Esophagus squamous epithelium (tissue), 5 donors: Measurements from ENCODE around the gene ATP2B2. TPM values are rescaled to one million over a fixed set of nuclear protein-coding genes. Genes with fewer than 3 reads are reported as not detected.

Experiments used
- DNase-seq: peaks from one replicate; lab custom pipeline; 2025; lab: John Stamatoyannopoulos, UW
- H3K27ac ChIP-seq, 4 donors: fragments of 200-600 bp; sonication (generic); one replicate each; pipeline ENCODE4 v1.5.1; 2016 to 2019; ENCODE audit warnings: mild to moderate bottlenecking in 1 of 4
- H3K27me3 ChIP-seq, 4 donors: fragments of 200-600 bp; sonication (generic); 1 replicate in 3 of 4; 2 replicates in 1 of 4; pipeline versions ENCODE4 v1.5.1 to v1.6.0; 2017 to 2021; ENCODE audit warnings: antibody characterized with exemption in 1 of 4
- H3K36me3 ChIP-seq, 3 donors: fragments of 200-600 bp; sonication (generic); one replicate each; pipeline ENCODE4 v1.5.1; 2016 to 2019
- H3K4me1 ChIP-seq, 3 donors: fragments of 200-600 bp; sonication (generic); one replicate each; pipeline ENCODE4 v1.5.1; 2017 to 2019
- H3K4me3 ChIP-seq, 4 donors: fragments of 200-600 bp; sonication (generic); 1 replicate in 3 of 4; 2 replicates in 1 of 4; pipeline ENCODE4 v1.5.1; 2016 to 2019; ENCODE audit warnings: mild to moderate bottlenecking in 2 of 4, moderate library complexity in 1 of 4
- H3K9me3 ChIP-seq, 3 donors: fragments of 200-600 bp; sonication (generic); one replicate each; pipeline ENCODE4 v1.5.1; 2016 to 2019
- POLR2A ChIP-seq, 4 donors: fragments of 450-650 bp; IDR thresholded peaks; one replicate each; pipeline ENCODE4 v1.6.1; 2017; ENCODE audit warnings: antibody characterized with exemption in 4 of 4, mild to moderate bottlenecking in 4 of 4, moderate library complexity in 3 of 4
- WGBS, 2 donors: methylation state at CpG; one replicate each; pipeline ENCODE4 v1.1.5; 2018; 5-methylcytosine and 5-hydroxymethylcytosine counted together
- intact Hi-C: fragments of 100-400 bp; cut with DNase I; formaldehyde crosslinking; loops from one replicate; pipeline ENCODE4 v1.15.0; 2022
- total RNA-seq, 4 donors: library from RNA; depleted of rRNA; stranded (reverse); fragments of >200 nt; gene quantifications; one replicate each; pipeline ENCODE4 v1.1.0, GENCODE V29; 2016
- TF ChIP-seq, protein P1 (sequence below), 6 experiments: fragments of 450-650 bp in 4 of 6; fragments of 200-600 bp in 2 of 6; sonication (generic) in 2 of 6; IDR thresholded peaks; one replicate each; pipeline ENCODE4 v1.5.1; 2016 to 2019; ENCODE audit warnings: antibody characterized with exemption in 6 of 6, mild to moderate bottlenecking in 4 of 6, moderate library complexity in 4 of 6
- donor health status: DM: yes; HTN: yes; CAD: no.

ATP2B2 gene
- total RNA-seq, 4 donors from 2014 or later = 0.31 to 0.57 (median 0.42) TPM

GRCh38 chr3:10524270-10524669 is 18.9 kb upstream of the ATP2B2 start:
- no peaks in the 10 kb centered on the region for H3K9me3 ChIP-seq
- H3K27ac ChIP-seq = no peak overlapping the region
- peaks cover 0 to 80% (median 2%) of the 10 kb centered on the region in 4 donors for H3K27me3 ChIP-seq
- no peak overlapping the region for H3K4me3 ChIP-seq
- WGBS, 2 donors = 72 to 84% methylated on average over 6 of the region's 7 CpGs
- intact Hi-C loops = no loop called here
- no peak for DNase-seq
- no peaks in the 10 kb centered on the region for H3K4me1 ChIP-seq
- TF ChIP-seq POLR2A (IDR thresholded peaks at IDR 0.05) = no peak
- TF ChIP-seq, protein P1, sequence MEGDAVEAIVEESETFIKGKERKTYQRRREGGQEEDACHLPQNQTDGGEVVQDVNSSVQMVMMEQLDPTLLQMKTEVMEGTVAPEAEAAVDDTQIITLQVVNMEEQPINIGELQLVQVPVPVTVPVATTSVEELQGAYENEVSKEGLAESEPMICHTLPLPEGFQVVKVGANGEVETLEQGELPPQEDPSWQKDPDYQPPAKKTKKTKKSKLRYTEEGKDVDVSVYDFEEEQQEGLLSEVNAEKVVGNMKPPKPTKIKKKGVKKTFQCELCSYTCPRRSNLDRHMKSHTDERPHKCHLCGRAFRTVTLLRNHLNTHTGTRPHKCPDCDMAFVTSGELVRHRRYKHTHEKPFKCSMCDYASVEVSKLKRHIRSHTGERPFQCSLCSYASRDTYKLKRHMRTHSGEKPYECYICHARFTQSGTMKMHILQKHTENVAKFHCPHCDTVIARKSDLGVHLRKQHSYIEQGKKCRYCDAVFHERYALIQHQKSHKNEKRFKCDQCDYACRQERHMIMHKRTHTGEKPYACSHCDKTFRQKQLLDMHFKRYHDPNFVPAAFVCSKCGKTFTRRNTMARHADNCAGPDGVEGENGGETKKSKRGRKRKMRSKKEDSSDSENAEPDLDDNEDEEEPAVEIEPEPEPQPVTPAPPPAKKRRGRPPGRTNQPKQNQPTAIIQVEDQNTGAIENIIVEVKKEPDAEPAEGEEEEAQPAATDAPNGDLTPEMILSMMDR (IDR thresholded peaks at IDR 0.05) = no peak
- no peaks in the 10 kb centered on the region for H3K36me3 ChIP-seq

- Histone ChIP-seq H3K27ac (no peak overlapping the region), H3K4me1 (no peaks in the 10 kb centered on the region), H3K27me3 (peaks cover 0 to 80% (median 2%) of the 10 kb centered on the region in 4 donors), H3K36me3 (no peaks in the 10 kb centered on the region), H3K4me3 (no peak overlapping the region), H3K9me3 (no peaks in the 10 kb centered on the region)
- DNase-seq = no peak
- intact Hi-C loops = no loop called here
- no peak for TF ChIP-seq POLR2A (IDR thresholded peaks at IDR 0.05)
- TF ChIP-seq, protein P1 (IDR thresholded peaks at IDR 0.05) = no peak
- WGBS, 2 donors = 48 to 68% methylated on average over 4 to 5 of the region's 5 CpGs
Measured at GRCh38 chr3:10523561-10523960, 18.2 kb upstream of the ATP2B2 start.

GRCh38 chr3:10522646-10523303 is 17.4 kb upstream of the ATP2B2 start:
- 77 to 79% methylated on average over 2 to 3 of the region's 3 CpGs for WGBS, 2 donors
- H3K9me3 ChIP-seq = no peaks in the 10 kb centered on the region
- no peak overlapping the region for H3K27ac ChIP-seq
- H3K27me3 ChIP-seq = peaks cover 0 to 77% (median 2%) of the 10 kb centered on the region in 4 donors
- H3K4me1 ChIP-seq = no peaks in the 10 kb centered on the region
- no peaks in the 10 kb centered on the region for H3K36me3 ChIP-seq
- no peak for DNase-seq
- intact Hi-C loops = no loop called here
- no peak overlapping the region for H3K4me3 ChIP-seq
- TF ChIP-seq POLR2A (IDR thresholded peaks at IDR 0.05) = no peak
- TF ChIP-seq, protein P1 (IDR thresholded peaks at IDR 0.05) = no peak

GRCh38 chr3:10521772-10522441 is 16.5 kb upstream of the ATP2B2 start:
- no peak for TF ChIP-seq POLR2A (IDR thresholded peaks at IDR 0.05)
- TF ChIP-seq, protein P1 (IDR thresholded peaks at IDR 0.05) = no peak
- no peaks in the 10 kb centered on the region for H3K9me3 ChIP-seq
- peaks cover 0 to 72% (median 2%) of the 10 kb centered on the region in 4 donors for H3K27me3 ChIP-seq
- no peak for DNase-seq
- no peak overlapping the region for H3K4me3 ChIP-seq
- H3K4me1 ChIP-seq = no peaks in the 10 kb centered on the region
- intact Hi-C loops = no loop called here
- H3K36me3 ChIP-seq = no peaks in the 10 kb centered on the region
- WGBS, 2 donors = 50 to 58% methylated on average over 5 to 6 of the region's 6 CpGs
- no peak overlapping the region for H3K27ac ChIP-seq

GRCh38 chr3:10520072-10520471 is 14.7 kb upstream of the ATP2B2 start:
- 78 to 86% methylated on average over 4 of the region's 4 CpGs for WGBS, 2 donors
- H3K27me3 ChIP-seq = peaks cover 0 to 62% (median 1%) of the 10 kb centered on the region in 4 donors
- intact Hi-C loops = no loop called here
- H3K9me3 ChIP-seq = no peaks in the 10 kb centered on the region
- TF ChIP-seq POLR2A (IDR thresholded peaks at IDR 0.05) = no peak
- TF ChIP-seq, protein P1 (IDR thresholded peaks at IDR 0.05) = no peak
- H3K4me1 ChIP-seq = no peaks in the 10 kb centered on the region
- no peak overlapping the region for H3K27ac ChIP-seq
- no peak overlapping the region for H3K4me3 ChIP-seq
- DNase-seq = no peak
- no peaks in the 10 kb centered on the region for H3K36me3 ChIP-seq
